Cerebellar cortex (tissue), 1 donor: Measurements from ENCODE around the gene CCDC117.
"Not testable (repeated sequence)": the region's sequence is repeated elsewhere in the genome, so short reads cannot be mapped to it uniquely, and the experiment has no call there.

Source experiments
- DNase-seq: peaks from one replicate; pipeline ENCODE4 v3.0.0-alpha.2; 2015; ENCODE audit warnings: low spot score

Gene CCDC117

DNA sequence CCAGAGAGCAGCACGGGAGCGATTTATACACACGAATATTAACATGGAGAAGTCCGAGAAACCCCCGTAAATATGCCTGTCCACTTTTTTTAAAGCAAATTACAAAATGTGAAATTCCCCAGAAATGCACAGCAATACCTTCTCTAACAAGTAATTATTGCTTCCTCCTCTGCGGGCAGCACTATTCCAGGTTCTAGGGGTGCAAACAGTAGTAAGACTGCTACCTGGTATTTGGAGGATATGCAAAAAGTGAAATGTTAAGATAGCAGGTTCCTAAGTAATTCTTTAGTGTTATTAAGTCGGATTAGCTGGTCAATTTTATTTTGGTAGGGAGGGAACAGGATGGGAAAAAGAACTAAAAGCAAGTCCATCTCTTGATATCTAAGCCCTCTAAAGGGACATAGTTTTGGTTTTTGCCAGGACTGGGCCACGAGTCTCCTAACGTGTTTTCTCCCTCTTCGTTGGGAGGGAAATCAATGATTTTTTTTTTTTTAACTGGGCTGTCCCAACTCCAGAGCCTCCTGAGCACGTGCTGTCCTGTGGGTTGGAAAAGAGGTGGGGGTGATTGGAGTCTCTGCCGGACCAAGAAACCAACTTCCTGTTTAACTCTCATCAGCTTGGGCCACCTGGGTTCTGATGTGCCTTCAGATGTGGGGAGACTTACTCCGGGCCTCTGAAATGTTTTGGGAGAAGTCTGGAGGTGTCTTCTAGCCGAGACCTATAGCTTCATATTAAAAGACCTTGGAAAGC, 29.5 kb downstream of the CCDC117 start:
- peak; percentile 17 for DNase-seq

DNA sequence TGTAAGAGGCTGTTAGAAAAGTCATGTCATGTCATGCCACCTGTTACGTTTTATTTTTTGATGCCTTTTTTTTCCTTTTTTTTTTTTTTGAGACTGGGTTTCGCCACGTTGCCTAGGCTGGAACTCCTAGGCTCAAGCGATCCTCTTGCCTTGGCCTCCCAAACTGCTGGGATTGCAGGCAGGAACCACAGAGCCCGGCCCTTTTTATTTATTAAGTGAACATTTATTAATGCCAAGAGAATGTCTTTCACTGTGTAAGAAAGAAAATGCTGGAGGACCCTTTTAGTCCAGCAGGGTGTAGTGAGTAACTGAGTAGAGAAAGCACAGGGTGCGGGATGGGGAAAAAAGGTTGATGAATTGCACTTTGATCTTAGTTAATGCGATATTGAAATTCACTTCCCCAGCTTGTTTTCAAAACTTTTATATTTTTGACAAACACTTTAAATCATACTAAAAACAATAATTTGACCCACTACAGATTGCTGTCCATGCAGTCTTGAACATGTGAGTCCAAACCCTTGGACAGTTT, 30.2 kb downstream of the CCDC117 start:
- DNase-seq: no peak

DNA sequence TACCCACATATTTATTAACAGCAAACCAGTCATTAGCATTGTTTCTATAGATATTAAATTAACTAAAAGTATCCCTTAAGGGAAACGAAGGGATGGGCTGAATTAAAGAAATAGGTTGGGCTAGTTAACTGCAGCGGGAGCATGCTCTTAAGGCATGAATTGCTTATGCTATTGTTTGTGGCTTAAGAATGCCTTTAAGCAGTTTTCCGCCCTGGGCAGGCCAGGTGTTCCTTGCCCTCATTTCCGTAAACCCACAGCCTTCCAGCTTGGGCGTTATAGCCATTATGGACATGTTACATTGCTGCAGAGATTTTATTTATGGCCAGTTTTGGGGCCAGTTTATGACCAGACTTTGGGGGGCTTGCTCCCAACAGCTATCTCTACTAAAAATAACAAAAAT, 32.9 kb downstream of the CCDC117 start:
- DNase-seq: not testable (repeated sequence)

DNA sequence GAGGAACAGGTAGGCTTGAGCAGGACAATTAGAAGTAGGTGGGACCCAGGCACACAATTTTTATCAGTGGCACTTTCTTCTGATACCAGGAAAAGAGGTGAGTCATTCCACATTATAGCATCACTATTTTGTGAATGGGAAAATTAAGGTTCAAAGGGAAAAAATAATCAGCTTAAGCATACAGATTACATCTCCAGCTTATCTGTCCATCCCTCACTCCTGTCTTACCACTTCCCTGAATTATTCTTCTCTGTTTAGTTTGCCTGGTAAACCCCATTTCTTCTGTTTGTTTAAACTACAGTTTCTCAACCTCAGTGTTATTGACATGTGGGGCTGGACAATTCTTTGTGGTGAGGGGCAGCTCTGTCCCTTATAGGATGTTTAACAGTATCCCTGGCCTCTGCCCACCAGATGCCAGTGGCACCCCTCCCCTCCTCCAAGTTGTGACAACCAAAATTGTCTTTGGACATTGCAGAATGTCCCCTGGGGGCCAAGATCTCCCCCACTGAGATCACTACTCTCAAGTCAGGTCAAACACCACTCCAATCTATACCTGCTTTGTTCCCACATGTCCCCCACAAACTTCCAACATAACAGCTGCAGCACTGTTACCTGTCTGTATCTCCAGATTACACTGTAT, 36.3 kb downstream of the CCDC117 start:
- no peak for DNase-seq

DNA sequence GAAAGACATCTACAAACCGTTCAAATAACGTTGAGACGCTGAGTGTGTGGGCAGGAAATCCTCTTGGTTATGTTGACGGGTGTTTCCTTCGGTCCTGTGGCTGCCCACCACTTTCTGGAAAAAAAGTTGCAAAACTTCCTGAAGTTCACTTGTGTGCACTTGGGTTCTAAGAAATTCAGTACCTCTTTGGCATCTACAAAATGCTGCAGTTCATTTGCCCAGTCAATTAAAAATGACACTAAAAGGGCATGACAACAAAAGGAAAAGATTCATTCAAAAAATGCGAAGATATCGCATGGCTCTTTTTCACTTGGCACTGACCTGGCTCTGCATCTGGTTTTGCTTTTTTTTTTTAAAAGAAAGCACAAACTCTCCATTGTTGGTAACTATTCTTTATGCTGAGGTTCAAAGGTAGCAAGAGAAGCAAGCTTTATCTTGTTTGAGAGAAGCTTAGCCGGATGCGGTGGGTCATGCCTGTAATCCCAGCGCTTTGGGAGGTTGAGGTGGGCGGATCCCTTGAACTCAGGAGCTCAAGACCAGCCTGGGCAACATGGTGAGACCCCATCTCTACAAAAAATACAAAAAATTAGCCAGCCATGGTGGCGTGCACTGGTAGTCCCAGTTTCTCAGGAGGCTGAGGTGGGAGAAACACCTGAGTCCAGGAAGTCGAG, 38.5 kb downstream of the CCDC117 start:
- no peak for DNase-seq

DNA sequence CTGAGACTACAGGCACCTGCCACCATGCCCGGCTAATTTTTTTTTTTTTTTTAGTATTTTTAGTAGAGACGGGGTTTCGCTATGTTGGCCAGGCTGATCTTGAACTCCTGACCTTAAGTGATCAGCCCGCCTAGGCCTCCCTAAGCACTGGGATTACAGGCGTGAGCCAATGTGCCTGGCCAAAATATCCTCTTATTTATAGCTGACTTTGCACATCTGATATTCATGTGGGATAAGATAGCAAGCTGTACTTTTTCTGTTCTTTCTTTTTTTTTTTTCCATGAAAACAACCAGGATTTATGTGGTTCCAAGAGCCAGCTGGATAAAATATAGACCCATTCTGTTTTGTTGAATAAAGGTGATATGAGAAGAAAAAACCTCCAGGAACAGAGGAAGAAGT, 40.0 kb downstream of the CCDC117 start:
- DNase-seq: no peak

DNA sequence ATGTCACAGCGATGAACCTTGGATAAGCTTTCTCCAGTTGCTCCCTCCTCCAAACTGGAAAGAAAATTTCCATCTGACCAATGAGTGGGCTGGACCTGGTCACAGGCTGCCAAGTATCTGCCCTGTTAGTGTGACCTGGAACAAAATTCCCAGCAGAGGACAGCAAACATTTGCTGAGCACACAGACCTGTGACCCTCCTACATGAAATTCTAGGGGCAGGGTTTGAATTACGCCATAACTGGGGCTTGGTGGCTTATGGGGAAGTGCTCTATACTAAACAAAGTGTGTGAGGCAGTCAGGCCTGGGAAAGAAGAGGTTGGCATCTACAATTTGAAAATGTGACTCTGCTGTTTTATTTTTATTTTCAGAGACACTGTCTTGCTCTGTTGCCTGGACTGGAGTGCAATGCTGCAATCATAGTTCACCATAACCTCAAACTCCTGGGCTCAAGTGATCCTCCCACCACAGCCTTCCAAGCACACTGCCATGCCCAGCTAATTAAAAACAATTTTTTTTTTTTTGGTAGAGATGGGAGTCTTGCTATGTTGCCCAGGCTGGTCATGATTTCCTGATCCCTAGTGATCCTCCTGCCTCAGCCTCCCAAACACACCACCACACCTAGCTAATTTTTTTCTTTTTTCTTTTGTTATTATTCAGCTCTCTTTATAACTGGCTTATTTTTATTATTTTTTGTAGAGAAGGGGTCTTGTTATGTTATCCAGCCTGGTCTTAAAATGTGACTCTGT, 41.5 kb downstream of the CCDC117 start:
- no peak for DNase-seq

DNA sequence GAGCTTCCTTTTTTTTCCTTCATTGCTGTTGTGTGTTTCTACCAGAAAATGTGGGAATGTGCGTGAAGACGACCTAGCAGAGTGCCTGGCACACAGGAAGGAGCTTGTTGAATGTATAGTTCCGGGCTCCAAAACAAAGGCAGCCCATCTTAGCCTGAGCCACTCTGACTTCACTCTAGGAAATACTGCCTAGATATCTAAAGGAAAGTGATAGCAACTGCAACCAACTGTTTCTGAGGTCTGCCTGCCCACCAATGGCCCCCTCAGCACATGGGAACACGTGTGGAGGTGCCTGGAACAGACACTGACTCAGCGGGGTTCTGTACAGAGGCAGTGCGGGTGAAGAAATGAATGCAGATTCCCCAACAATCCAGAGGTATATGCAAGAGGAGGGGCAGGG, 42.6 kb downstream of the CCDC117 start:
- DNase-seq: no peak

DNA sequence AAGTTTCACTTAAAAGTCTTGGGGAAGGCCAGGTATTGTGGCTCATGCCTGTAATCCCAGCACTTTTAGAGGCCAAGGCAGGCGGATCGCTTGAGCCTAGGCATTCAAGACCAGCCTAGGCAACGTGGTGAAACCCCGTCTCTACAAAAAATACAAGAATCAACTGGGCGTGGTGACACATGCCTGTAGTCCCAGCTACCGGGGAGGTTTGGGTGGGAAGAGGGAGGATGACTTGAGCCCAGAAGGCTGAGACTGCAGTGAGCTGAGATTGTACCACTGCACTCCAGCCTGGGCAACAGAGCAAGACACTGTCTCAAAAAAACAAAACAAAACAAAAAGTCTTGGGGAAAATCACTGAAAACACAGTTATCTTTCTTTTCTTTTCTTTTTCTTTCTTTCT, 43.2 kb downstream of the CCDC117 start:
- no peak for DNase-seq

DNA sequence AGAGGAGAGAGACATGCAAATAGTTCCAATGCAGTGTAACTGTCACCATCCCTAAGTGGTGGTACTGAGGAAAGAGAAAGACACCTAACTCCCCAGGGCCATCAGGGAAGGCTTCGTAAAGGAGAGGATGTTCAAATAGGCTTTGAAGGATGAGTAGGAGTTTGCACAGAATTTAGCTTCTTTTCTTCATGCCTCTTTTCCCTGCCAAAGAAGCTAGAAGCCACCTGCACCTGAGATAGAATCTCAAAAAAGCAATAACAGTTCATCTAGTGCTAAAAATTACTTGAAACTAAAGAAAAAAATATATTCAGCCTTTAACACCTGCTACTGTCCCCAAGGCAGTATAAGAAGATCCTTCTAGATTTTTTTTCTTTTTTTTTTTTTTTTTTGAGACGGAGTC, 44.6 kb downstream of the CCDC117 start:
- no peak for DNase-seq

DNA sequence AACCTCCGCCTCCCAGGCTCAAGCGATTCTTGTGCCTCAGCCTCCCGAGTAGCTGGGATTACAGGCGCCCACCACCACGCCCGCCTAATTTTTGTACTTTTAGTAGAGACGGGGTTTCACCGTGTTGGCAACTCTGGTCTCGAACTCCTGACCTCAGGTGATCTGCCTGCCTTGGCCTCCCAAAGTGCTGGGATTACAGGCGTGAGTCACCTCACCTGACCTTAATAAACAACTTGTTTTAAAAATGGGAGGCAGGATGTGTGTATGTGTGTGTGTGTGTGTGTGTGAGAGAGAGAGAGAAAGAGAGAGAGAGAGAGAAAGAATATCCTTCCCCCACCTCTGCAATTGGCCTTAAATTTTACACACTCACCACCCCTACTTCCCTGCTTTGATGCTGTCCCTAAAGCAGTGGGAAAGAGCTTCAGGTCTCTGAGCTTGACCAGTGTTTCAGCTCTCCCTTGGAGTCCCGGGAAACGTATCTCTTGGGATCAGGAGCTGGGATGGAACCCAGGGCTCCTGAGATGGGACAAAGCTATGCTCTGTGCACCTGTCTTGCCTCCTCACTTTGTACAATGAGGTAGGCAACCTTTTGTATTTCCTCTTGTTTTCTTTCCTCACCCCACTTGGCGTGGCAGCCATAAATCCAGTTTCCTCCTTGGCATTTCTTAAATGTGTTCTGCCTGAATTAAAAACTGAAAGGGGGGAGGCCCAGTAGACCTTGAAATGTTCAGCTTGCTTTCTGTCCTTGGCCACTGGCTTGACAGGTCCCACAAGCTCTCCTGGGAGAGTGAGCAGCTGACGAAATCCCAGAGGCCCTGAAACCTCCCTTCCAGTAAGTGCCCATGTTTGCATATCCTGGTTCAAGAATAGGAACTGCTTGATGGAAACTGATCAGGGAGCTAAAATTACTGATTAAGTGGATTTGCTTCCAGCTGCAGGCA, 45.7 kb downstream of the CCDC117 start:
- DNase-seq: no peak

DNA sequence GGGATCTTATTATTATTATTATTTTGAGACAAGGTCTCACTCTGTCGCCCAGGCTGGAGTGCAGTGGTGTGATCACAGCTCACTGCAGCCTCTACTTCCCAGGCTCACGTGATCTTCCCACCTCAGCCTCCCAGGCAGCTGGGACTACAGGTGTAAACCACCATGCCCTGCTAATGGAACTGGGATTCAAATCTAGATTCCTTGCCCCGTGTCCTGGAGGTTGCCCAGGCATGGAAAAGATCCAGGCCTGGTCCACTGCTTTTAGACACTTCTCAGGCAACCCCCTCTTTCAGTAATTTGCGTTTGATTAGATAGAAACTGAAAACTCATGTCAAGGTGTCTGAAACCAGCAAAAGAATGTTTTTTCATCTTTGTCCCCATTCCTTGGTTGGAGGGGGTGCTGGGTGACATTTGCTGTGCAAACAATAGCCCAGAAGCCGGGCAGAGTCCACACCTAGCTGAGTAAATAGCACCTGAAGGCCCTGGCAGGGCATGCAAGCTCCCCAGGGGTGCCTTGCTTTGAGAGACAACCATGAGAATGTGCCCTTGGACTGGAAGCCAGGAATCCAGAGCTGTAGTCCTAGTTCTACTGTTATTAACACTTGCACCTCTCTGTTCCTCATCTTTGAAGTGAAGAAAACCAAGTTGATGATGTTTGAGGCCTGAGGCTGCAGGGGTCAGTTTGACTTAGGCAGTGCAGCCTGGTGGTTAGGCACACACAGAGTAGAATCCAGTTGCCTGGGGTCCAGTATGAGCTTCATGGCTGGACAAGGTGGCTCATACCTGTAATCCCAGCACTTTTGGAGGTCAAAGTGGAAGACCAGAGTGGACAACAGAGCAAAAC, 47.0 kb downstream of the CCDC117 start:
- DNase-seq: no peak

DNA sequence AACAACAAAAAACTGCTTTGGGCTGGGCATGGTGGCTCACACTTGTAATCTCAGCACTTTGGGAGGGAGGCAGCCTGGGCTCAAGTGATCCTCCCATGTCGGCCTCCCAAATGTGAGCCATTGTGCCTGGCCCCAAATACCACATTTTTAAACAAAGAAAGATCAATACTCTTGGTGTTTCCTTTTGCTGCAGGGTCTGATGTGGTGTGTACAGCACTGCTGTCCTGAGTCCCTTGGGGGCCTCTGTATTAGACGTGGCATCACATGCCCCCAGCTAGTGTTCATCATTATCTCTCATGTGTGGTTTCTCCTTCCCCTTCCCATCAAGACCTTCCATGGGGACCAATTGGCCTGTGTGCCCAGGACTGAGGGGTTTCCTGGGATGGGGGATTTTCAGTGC, 48.4 kb downstream of the CCDC117 start:
- DNase-seq: no peak

DNA sequence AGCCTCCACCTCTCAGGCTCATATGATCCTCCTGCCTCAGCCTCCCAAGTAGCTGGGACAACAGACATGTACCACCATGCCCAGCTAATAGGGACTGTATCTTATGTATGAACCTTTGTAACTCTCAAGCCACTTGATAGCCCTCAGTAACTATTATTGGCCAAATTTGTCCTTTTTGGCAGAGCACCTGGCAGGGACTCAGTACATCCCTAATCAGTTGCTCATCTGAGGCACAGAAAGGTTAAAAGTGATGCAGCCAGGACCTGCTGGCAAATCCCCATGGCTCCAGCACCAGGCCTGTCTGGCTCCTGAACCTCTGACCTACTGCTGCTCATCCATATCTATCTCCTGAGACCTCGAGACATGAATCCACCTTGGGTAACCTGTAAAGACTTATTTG, 49.0 kb downstream of the CCDC117 start:
- DNase-seq: no peak

DNA sequence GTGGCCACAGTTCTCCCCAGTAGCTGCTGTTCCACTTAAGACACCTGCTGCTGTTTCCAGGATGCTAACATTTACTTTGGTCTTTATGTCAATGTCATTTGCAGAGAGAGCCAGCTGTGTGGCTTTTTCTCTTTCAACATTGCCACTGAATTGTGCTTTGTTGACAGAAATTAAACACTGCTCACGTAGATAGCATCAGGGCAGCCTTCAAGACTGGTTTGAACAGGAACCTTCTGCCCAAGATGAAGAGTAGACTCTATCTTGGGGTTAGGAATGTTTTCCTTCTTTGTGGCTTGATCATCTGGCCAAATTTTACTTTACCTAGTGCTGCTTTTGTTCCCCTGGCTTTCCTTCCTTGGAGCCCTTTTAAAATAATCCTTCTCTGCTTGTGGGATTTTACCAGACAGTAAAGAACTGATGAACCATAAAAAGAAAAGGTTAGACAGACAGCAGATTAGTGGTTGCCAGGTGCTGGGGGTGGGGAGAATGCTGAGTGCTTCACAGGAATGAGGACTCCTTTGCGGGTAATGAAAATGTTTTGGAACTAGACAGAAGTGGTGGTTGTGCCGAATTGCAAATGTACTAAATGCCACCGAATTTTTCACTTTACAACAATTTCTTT, 50.5 kb downstream of the CCDC117 start:
- DNase-seq: no peak

DNA sequence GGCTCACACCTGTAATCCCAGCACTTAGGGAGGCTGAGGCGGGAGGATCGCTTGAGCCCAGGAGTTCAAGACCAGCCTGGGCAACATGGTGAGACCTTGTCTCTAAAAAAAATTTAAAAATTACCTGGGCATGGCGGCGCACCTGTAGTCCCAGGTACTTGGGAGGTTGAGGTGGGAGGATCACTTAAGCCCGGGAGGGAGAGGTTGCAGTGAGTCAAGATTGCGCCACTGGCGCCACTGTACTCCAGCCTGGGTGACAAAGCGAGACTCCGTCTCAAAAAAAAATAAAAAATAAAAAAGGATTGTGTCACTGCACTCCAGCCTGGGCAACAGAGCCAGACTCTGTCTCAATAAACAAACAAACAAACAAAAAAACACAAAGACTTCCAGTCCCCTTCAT, 52.0 kb downstream of the CCDC117 start:
- not testable (repeated sequence) for DNase-seq

DNA sequence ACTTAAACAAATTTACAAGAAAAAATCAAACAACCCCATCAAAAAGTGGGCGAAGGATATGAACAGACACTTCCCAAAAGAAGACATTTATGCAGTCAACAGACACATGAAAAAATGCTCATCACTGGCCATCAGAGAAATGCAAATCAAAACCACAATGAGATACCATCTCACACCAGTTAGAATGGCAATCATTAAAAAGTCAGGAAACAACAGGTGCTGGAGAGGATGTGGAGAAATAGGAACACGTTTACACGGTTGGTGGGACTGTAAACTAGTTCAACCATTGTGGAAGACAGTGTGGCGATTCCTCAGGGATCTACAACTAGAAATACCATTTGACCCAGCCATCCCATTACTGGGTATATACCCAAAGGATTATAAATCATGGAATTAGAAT, 53.9 kb downstream of the CCDC117 start:
- DNase-seq: not testable (repeated sequence)

DNA sequence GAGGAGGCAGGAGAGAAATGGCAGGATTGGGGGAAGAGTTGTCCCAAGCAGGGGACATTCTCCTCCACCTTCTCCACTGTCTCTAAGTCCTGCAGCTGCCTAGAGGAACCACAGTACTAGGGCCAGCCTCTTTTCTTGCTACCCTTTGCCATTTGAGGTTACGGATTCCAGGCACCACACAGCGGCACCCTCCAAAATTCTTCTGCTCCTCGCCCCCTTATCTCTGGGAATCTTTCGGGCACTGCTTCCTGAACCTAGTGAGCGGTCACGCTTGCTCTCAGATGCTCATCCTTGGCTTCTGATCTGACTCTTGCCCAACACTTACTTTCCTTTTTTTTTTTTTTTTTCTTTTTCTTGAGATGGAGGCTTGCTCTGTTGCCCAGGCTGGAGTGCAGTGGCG, 54.4 kb downstream of the CCDC117 start:
- no peak for DNase-seq

DNA sequence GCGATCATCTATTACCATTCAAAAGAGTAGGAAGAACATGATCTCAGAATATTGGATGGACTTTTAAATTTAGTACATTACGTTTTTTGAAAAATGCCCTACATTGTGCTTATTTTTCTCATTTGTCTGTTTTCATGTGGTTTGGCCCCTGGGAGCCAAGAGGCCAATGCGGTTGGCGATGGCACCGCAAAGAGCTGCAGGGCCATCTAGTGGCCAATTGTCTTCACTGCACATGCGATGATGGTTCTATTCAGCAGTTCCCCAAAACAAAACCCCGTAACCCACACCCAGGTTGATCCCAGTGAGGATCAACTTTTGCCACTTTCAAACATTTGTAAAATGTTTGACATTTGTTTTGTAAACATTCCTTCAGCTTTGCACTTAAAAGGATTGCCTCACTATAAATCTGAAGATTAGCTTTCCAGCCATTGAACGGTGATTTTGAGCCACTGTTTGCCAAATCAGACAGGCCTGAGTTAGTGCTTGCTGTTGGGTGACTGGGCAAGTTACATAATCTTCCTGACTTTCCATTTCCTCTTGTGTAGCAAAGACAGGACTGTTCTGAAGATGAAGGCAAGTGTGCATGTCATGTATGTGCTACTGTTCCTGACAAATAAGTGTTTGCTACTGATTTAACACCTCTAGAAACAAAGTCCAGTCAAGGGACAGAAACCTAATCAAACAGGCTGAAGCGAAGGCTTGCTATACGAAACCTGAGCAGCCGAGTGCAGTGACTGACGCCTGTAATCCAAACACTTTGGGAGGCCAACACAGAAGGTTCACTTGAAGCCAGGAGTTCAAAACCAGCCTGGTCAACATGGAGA, 57.1 kb downstream of the CCDC117 start:
- DNase-seq: peak; percentile 67
